Lower leg skin (tissue), 4 donors: Measurements from ENCODE around the gene ZNF385B. TPM values are rescaled to one million over a fixed set of nuclear protein-coding genes. Genes with fewer than 3 reads are reported as not detected.

Experiments
- DNase-seq, 2 donors: peaks; one replicate each; pipeline ENCODE4 v3.0.0-alpha.2; 2019; ENCODE audit warnings: low spot score in 2 of 2
- H3K4me3 ChIP-seq: fragments of 200-600 bp; sonication (generic); 2 replicates; pipeline ENCODE4 v1.5.1; 2017; ENCODE audit warnings: mild to moderate bottlenecking, low read depth; ENCODE audit not compliant: poor library complexity, severe bottlenecking
- POLR2A ChIP-seq, 2 donors: fragments of 450-650 bp; IDR thresholded peaks; one replicate each; pipeline ENCODE4 v1.6.1; 2016 to 2017; ENCODE audit warnings: antibody characterized with exemption in 2 of 2, mild to moderate bottlenecking in 1 of 2, moderate library complexity in 1 of 2
- WGBS, 2 donors: methylation state at CpG; one replicate each; pipeline ENCODE4 v1.1.5; 2018; 5-methylcytosine and 5-hydroxymethylcytosine counted together
- intact Hi-C: fragments of 100-400 bp; cut with DNase I; formaldehyde crosslinking; loops from one replicate; pipeline ENCODE4 v1.15.0; 2023; ENCODE audit warnings: low total_unique reads
- total RNA-seq, 4 donors: library from RNA; depleted of rRNA; stranded (reverse); fragments of >200 nt; gene quantifications; one replicate each; pipeline ENCODE4 v1.1.0, GENCODE V29; 2016
- TF ChIP-seq, protein P1 (sequence below), 3 donors: fragments of 450-650 bp; IDR thresholded peaks; one replicate each; pipeline ENCODE4 v1.5.1; 2016; ENCODE audit warnings: antibody characterized with exemption in 3 of 3, mild to moderate bottlenecking in 3 of 3, moderate library complexity in 2 of 3

The ZNF385B gene
- total RNA-seq, 4 donors from 2014 or later, result 0.97 to 1.4 TPM; not detected in 2

DNA sequence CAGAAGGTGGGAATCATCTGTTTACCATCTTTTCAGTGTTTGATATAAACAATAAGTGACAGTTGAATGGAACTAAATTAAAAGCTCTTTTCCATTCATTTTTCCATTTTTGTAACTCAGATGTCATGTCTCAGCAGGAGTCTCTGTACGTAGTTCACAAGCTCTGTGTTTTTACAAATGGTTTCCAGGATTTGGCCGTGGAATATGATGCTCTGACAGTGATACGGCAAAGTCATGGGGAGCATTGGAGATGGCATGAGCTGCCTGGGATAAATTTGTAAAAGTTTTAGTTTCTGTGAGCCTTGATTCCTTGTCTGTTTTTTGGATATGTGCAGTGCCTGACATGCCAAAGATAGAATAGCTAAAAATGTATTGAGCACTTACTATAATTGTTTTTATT is 428.7 kb downstream of the ZNF385B start:
- intact Hi-C loops, result no loop called here
- TF ChIP-seq, protein P1, sequence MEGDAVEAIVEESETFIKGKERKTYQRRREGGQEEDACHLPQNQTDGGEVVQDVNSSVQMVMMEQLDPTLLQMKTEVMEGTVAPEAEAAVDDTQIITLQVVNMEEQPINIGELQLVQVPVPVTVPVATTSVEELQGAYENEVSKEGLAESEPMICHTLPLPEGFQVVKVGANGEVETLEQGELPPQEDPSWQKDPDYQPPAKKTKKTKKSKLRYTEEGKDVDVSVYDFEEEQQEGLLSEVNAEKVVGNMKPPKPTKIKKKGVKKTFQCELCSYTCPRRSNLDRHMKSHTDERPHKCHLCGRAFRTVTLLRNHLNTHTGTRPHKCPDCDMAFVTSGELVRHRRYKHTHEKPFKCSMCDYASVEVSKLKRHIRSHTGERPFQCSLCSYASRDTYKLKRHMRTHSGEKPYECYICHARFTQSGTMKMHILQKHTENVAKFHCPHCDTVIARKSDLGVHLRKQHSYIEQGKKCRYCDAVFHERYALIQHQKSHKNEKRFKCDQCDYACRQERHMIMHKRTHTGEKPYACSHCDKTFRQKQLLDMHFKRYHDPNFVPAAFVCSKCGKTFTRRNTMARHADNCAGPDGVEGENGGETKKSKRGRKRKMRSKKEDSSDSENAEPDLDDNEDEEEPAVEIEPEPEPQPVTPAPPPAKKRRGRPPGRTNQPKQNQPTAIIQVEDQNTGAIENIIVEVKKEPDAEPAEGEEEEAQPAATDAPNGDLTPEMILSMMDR (IDR thresholded peaks at IDR 0.05), result no peak
- no peak for TF ChIP-seq POLR2A (IDR thresholded peaks at IDR 0.05)
- DNase-seq, result no peak
- H3K4me3 ChIP-seq, result no peak overlapping the region
- 87 to 94% methylated on average over 3 of the region's 3 CpGs for WGBS, 2 donors

DNA sequence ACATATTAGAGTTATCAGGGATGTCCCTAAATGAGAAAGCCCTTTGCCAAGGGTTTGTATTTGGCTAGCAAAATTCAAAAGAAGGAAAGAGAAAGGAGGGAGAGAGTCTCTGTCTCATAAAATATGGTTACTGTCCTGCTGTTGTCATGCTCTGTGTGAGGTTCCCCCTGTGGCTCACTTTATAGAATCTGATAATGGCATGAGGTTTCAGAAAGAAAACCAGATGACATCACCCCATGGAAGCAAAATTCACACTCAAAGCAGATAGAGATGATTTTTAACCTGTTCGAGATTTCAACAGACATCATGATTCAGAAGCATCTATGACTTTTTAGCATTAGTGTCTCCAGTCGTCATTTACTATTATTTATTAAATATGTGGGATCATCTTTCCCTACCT is 431.8 kb downstream of the ZNF385B start:
- intact Hi-C loops, result no loop called here
- H3K4me3 ChIP-seq, result no peak overlapping the region
- no peak for DNase-seq
- TF ChIP-seq POLR2A (IDR thresholded peaks at IDR 0.05), result no peak
- TF ChIP-seq, protein P1 (IDR thresholded peaks at IDR 0.05), result no peak
- WGBS, 2 donors, result 81 to 85% methylated on average over 2 of the region's 2 CpGs

DNA sequence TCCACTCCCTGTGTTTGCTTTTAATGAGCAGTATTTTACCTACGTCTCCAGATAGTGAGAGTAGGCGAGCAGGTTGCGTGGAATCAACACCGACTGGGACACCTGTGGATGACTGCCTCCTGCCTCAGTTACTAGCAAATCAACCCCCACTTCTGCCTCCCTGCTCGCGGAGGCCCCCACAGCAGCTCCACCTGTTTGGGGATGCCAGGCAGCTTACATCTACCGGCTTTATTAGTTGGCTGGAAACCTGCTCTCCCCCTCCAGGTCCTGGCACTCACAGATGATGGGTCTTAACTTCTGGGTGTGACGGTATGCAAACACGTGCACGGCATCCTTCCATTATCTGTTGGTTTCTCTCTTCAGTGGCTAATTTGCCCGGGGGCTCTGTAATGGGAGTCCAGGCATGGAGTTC is 432.3 kb downstream of the ZNF385B start:
- H3K4me3 ChIP-seq, result no peak overlapping the region
- 44 to 46% methylated on average over 11 of the region's 11 CpGs for WGBS, 2 donors
- intact Hi-C loops, result no loop called here
- no peak for DNase-seq
- TF ChIP-seq, protein P1 (IDR thresholded peaks at IDR 0.05), result no peak
- no peak for TF ChIP-seq POLR2A (IDR thresholded peaks at IDR 0.05)

DNA sequence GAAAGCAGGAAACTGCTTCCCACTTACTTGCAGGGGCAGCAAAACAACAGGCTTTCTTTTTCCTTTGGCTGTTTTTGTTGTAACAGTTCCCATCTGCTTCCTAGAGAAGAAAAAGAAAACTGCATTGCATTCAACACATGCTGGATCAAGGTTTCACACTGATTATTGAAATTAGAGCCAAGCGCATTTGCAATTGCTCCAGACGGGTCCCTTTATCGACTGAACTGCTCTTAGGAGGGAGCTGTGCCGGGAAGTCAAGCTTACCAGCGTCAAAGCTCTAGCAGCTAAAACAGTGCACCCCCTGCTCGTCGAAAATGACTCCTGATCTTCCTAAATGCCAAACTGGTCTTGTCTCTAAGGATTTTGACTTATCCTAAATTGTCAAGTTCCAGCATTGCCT is 432.8 kb downstream of the ZNF385B start:
- WGBS, 2 donors, result 17 to 18% methylated on average over 7 of the region's 7 CpGs
- intact Hi-C loops, result no loop called here
- DNase-seq, result no peak
- no peak overlapping the region for H3K4me3 ChIP-seq
- TF ChIP-seq, protein P1 (IDR thresholded peaks at IDR 0.05), result no peak
- no peak for TF ChIP-seq POLR2A (IDR thresholded peaks at IDR 0.05)

DNA sequence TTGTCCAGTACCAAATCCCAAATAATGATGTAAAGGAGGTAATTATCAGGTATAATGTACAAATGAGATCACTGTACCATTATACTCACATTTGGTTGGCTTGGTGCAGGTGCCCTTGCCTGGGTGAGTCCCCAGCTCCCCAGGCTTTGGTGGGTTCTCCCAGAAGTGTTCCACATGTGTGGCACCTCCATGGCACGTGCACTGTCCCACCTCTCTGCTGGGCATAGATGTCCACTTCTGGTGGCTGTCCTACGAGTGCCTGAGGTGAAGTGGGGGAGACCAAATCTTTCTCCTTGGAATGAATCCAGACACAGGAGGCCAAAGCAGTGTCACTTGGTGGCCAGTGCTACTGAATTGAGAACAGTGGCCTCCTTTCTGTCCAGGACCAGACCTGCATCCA is 434.3 kb downstream of the ZNF385B start:
- no peak overlapping the region for H3K4me3 ChIP-seq
- intact Hi-C loops, result no loop called here
- DNase-seq, result no peak
- WGBS, 2 donors, result 86 to 93% methylated on average over 2 of the region's 2 CpGs
- no peak for TF ChIP-seq POLR2A (IDR thresholded peaks at IDR 0.05)
- TF ChIP-seq, protein P1 (IDR thresholded peaks at IDR 0.05), result no peak

DNA sequence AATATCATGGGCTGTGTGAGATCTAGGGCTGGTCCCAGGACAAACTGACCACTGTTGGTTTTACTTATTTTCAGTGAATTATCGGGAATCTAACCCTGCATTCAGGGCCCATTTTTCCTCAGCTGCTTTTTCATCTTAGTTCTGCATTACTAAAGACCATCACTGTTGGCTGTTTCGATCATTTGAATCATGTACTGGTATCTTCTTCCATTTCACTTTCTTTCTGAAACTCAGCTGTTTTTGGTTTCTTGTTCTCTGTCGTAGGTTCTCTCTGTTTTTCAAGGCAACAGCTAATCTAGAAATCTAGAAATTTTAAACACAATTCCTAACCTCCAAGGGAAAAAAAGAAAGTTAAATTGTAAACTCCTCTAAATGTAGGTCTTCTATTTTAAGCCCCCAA is 436.8 kb downstream of the ZNF385B start:
- TF ChIP-seq, protein P1 (IDR thresholded peaks at IDR 0.05), result no peak
- no peak for TF ChIP-seq POLR2A (IDR thresholded peaks at IDR 0.05)
- WGBS, 2 donors, result 87 to 90% methylated on average over 3 of the region's 3 CpGs
- H3K4me3 ChIP-seq, result no peak overlapping the region
- intact Hi-C loops, result no loop called here
- DNase-seq, result no peak
